ENCODE results near the gene PPP4R3B.

- TF ChIP-seq CTCF (conservative IDR thresholded peaks at IDR 0.05; ENCODE audit: low read length) = no peak
- TF ChIP-seq EZH2phosphoT487 (IDR thresholded peaks at IDR 0.05; ENCODE audit: borderline replicate concordance) = no peak
Measured at GRCh38 chr2:55500025-55500424, 117.4 kb downstream of the PPP4R3B start.
